Ovary (tissue), 3 donors: ENCODE results near the gene WIPF3.

ENCODE experiments used
- CTCF ChIP-seq, 3 donors: fragments of 450-650 bp in 2 of 3; fragments of 200-600 bp in 1 of 3; IDR thresholded peaks; one replicate each; pipeline versions ENCODE4 v1.5.1 to v1.8.0; 2016 to 2022; ENCODE audit warnings: antibody characterized with exemption in 3 of 3, mild to moderate bottlenecking in 1 of 3
- EP300 ChIP-seq: sonication (generic); formaldehyde crosslinking; IDR thresholded peaks from one replicate; pipeline ENCODE4 v1.6.1; 2017; ENCODE audit warnings: antibody characterized with exemption
- POLR2A ChIP-seq: fragments of 450-650 bp; IDR thresholded peaks from one replicate; pipeline ENCODE4 v1.6.1; 2017; ENCODE audit warnings: antibody characterized with exemption, mild to moderate bottlenecking, moderate library complexity
- donor health status: DM: no; HTN: no; CAD: no.

- TF ChIP-seq CTCF (IDR thresholded peaks at IDR 0.05) (no peak), POLR2A (no peak), EP300 (no peak)
Observed at GRCh38 chr7:29801929-29802328, 4.4 kb upstream of the WIPF3 start.
